MM.1S (cell line): ENCODE measurements around the gene ABHD15.

Experiments
- EZH2phosphoT487 ChIP-seq: fragments of 300-600 bp; sonication (generic); IDR thresholded peaks from 2 replicates; pipeline ENCODE4 v1.6.1; 2018; ENCODE audit warnings: antibody characterized with exemption, low read length
- TF ChIP-seq, protein P1 (sequence below): fragments of 300-600 bp; sonication (generic); IDR thresholded peaks from 2 replicates; pipeline ENCODE4 v1.5.1; 2016; ENCODE audit warnings: antibody characterized with exemption, low read length, mixed read lengths

DNA sequence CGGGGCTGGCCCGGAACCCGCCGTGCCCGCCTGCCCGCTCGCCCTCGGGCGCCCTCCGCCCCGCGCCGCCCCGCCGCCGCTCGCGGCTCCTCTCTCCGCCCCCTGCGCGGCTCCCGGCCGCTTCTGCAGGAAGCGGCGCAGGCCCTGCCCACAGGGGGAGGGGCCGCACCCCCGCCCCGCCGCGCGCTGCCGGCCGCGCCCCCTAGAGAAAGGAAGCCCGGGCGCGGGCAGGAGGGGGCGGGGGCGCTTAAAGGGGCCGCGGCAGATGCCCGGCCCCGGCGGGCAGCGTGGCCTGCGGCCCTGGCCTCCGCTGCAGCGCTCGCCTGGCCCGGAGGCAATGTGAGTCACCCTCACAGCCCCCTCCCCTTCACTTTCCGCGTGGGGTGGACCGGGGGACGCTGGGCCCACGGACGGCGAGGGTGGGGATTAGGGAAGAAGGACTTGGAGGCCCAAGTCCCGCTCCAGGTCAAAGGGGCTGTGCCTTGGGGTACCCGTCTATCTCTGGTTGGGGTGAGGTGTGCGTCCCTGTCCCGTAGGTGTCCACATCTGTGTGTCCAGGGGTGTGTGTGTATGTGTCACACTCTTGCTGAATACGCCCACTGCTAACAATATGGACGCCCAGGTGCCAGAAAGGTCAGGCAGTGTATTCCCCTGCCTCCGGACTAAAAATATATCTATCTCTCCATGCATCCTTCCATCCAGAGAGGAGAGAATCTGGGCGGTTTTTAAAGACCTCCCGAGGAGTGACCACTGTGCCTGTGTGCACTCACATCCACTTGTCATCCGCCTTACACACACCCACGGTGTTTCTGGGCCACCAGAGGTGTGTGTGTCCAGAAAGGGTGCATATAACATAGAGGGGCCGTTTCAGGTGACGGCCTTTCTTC, 22.9 kb upstream of the ABHD15 start, which contains the start of gene GIT1:
- TF ChIP-seq, protein P1, sequence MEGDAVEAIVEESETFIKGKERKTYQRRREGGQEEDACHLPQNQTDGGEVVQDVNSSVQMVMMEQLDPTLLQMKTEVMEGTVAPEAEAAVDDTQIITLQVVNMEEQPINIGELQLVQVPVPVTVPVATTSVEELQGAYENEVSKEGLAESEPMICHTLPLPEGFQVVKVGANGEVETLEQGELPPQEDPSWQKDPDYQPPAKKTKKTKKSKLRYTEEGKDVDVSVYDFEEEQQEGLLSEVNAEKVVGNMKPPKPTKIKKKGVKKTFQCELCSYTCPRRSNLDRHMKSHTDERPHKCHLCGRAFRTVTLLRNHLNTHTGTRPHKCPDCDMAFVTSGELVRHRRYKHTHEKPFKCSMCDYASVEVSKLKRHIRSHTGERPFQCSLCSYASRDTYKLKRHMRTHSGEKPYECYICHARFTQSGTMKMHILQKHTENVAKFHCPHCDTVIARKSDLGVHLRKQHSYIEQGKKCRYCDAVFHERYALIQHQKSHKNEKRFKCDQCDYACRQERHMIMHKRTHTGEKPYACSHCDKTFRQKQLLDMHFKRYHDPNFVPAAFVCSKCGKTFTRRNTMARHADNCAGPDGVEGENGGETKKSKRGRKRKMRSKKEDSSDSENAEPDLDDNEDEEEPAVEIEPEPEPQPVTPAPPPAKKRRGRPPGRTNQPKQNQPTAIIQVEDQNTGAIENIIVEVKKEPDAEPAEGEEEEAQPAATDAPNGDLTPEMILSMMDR: no peak
- TF ChIP-seq EZH2phosphoT487: no peak
